Neural progenitor cell (in vitro differentiated cells): Measurements from ENCODE around the gene CRNKL1.

Source experiments
- CTCF ChIP-seq: fragments of 200-600 bp; sonication (generic); IDR thresholded peaks from 2 replicates; pipeline ENCODE4 v1.5.1; 2017; ENCODE audit warnings: antibody characterized with exemption, mild to moderate bottlenecking
- EZH2 ChIP-seq: fragments of 200-600 bp; sonication (generic); IDR thresholded peaks from 2 replicates; pipeline ENCODE4 v1.6.1; 2017; ENCODE audit warnings: antibody characterized with exemption, mild to moderate bottlenecking, moderate library complexity
- EZH2phosphoT487 ChIP-seq: fragments of 200-600 bp; sonication (generic); IDR thresholded peaks from 2 replicates; pipeline ENCODE4 v1.6.1; 2017; ENCODE audit warnings: antibody characterized with exemption

- TF ChIP-seq CTCF (no peak), EZH2 (no peak), EZH2phosphoT487 (no peak)
Measured at GRCh38 chr20:19987046-19987445, 65.2 kb downstream of the CRNKL1 start.
